Vagina (tissue), 2 donors: ENCODE measurements around the gene LRMDA.

Experiments used
- POLR2A ChIP-seq, 2 donors: fragments of 450-650 bp; IDR thresholded peaks; one replicate each; pipeline ENCODE4 v1.6.1; 2017; ENCODE audit warnings: antibody characterized with exemption in 2 of 2, mild to moderate bottlenecking in 2 of 2, moderate library complexity in 2 of 2
- POLR2AphosphoS5 ChIP-seq, 2 donors: sonication (generic); formaldehyde crosslinking; IDR thresholded peaks; one replicate each; pipeline ENCODE4 v1.9.0; 2017; ENCODE audit warnings: antibody characterized with exemption in 2 of 2, mild to moderate bottlenecking in 2 of 2, low read depth in 1 of 2; ENCODE audit not compliant: insufficient read depth in 1 of 2
- TF ChIP-seq, protein P1 (sequence below), 3 experiments: fragments of 450-650 bp in 2 of 3; fragments of 200-600 bp in 1 of 3; sonication (generic) in 1 of 3; IDR thresholded peaks; one replicate each; pipeline ENCODE4 v1.5.1; 2017 to 2019; ENCODE audit warnings: antibody characterized with exemption in 3 of 3, mild to moderate bottlenecking in 2 of 3, moderate library complexity in 2 of 3

DNA sequence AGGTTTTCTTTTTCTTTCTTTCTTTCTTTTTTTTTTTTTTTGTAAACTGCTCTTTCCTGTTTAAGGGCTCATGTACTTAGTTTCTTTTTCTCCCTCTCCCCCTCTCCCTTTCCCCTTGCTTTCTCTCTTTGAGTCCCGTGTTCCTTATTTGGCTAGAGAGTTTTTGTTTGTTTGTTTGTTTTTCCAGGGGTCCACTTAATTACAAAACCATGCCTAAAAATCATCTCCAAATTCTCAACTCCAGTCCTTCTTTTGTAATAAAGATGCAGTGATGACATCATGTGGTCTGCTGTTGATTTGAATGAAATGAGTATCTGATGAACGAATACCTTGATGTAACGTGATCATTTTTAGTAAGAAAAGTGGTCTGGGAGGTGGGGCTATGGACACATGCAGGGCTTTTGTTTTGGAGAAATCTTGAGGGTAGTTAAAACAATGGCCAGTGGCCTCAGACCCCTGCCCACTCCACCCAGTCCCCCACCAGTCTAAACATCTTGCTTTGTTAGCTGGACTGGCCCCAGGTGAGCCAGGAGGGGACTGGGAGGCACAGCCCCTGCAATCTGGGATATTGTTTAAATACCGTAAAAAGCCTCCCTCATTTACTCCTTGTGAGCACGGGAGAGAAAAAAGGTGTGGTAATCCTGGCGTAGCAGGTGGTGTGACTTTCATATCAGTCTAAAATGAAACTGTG lies 165.7 kb downstream of the LRMDA start:
- TF ChIP-seq, protein P1, sequence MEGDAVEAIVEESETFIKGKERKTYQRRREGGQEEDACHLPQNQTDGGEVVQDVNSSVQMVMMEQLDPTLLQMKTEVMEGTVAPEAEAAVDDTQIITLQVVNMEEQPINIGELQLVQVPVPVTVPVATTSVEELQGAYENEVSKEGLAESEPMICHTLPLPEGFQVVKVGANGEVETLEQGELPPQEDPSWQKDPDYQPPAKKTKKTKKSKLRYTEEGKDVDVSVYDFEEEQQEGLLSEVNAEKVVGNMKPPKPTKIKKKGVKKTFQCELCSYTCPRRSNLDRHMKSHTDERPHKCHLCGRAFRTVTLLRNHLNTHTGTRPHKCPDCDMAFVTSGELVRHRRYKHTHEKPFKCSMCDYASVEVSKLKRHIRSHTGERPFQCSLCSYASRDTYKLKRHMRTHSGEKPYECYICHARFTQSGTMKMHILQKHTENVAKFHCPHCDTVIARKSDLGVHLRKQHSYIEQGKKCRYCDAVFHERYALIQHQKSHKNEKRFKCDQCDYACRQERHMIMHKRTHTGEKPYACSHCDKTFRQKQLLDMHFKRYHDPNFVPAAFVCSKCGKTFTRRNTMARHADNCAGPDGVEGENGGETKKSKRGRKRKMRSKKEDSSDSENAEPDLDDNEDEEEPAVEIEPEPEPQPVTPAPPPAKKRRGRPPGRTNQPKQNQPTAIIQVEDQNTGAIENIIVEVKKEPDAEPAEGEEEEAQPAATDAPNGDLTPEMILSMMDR (IDR thresholded peaks at IDR 0.05), result no peak
- no peak for TF ChIP-seq POLR2A (IDR thresholded peaks at IDR 0.05)
- no peak for TF ChIP-seq POLR2AphosphoS5 (IDR thresholded peaks at IDR 0.05; ENCODE audit: insufficient read depth in 1 of 2, low read depth in 1 of 2)
